ENCODE results near the gene SLC25A39.
A peak's percentile ranks its signal among the peaks of the same experiment; 100 is the strongest.
"Not testable (repeated sequence)": the region's sequence is repeated elsewhere in the genome, so short reads cannot be mapped to it uniquely, and the experiment has no call there.

The SLC25A39 gene

GRCh38 chr17:44353672-44354331 lies 29.2 kb upstream of the SLC25A39 start:
- peak; percentile 22 for DNase-seq (ENCODE audit: low read depth)

GRCh38 chr17:44352828-44353671 lies 28.4 kb upstream of the SLC25A39 start:
- DNase-seq (ENCODE audit: low read depth), result no peak

GRCh38 chr17:44351961-44352827 lies 27.6 kb upstream of the SLC25A39 start:
- no peak for DNase-seq (ENCODE audit: low read depth)

- DNase-seq (ENCODE audit: low read depth), result no peak
Observed at GRCh38 chr17:44351464-44351863, 26.8 kb upstream of the SLC25A39 start.

- DNase-seq (ENCODE audit: low read depth), result peak; percentile 74
Observed at GRCh38 chr17:44350733-44351226, 26.2 kb upstream of the SLC25A39 start.

- DNase-seq (ENCODE audit: low read depth), result no peak
Observed at GRCh38 chr17:44349553-44350070, 25.0 kb upstream of the SLC25A39 start.

GRCh38 chr17:44348988-44349364 lies 24.4 kb upstream of the SLC25A39 start:
- DNase-seq (ENCODE audit: low read depth), result no peak

- DNase-seq (ENCODE audit: low read depth), result peak; percentile 78
Observed at GRCh38 chr17:44348234-44348987, 23.8 kb upstream of the SLC25A39 start.

- DNase-seq (ENCODE audit: low read depth), result not testable (repeated sequence)
Observed at GRCh38 chr17:44347206-44348055, 22.8 kb upstream of the SLC25A39 start.

GRCh38 chr17:44346064-44346844 lies 21.6 kb upstream of the SLC25A39 start:
- no peak for DNase-seq (ENCODE audit: low read depth)

GRCh38 chr17:44345454-44346026 lies 20.9 kb upstream of the SLC25A39 start:
- DNase-seq (ENCODE audit: low read depth), result peak; percentile 86

GRCh38 chr17:44344939-44345453 lies 20.4 kb upstream of the SLC25A39 start, which contains the start of gene GRN:
GRN (plus strand) TSS chr17:44345302; CDS start chr17:44349165, 3,863 bp downstream.
- DNase-seq (ENCODE audit: low read depth), result peak; percentile 100

GRCh38 chr17:44343510-44344209 lies 19.0 kb upstream of the SLC25A39 start:
- no peak for DNase-seq (ENCODE audit: low read depth)

GRCh38 chr17:44340553-44340952 lies 15.9 kb upstream of the SLC25A39 start:
- DNase-seq (ENCODE audit: low read depth), result not testable (repeated sequence)

- DNase-seq (ENCODE audit: low read depth), result peak; percentile 58
Observed at GRCh38 chr17:44338702-44339101, 14.1 kb upstream of the SLC25A39 start.

- no peak for DNase-seq (ENCODE audit: low read depth)
Observed at GRCh38 chr17:44335968-44336367, 11.3 kb upstream of the SLC25A39 start.

- no peak for DNase-seq (ENCODE audit: low read depth)
Observed at GRCh38 chr17:44335564-44335963, 10.9 kb upstream of the SLC25A39 start.

GRCh38 chr17:44334727-44335126 lies 10.1 kb upstream of the SLC25A39 start:
- DNase-seq (ENCODE audit: low read depth), result no peak

Measured in ELR (cell line).